Omental fat pad (tissue), 4 donors: ENCODE results near the gene ADAMTS4. TPM values are rescaled to one million over a fixed set of nuclear protein-coding genes. Genes with fewer than 3 reads are reported as not detected.

Experiments used
- ATAC-seq: fragments of 150-250 bp; one replicate; pipeline ENCODE4 v1.9.1; 2016; ENCODE audit warnings: mild to moderate bottlenecking, moderate library complexity; ENCODE audit not compliant: low FRiP score
- DNase-seq: peaks from one replicate; pipeline ENCODE4 v3.0.0-alpha.2; 2019; ENCODE audit warnings: low spot score
- total RNA-seq, 4 donors: library from RNA; depleted of rRNA; stranded (reverse); fragments of >200 nt; gene quantifications; one replicate each; pipeline ENCODE4 v1.1.0, GENCODE V29; 2016
- TF ChIP-seq, protein P1 (sequence below), 3 donors: fragments of 450-650 bp; IDR thresholded peaks; one replicate each; pipeline ENCODE4 v1.5.1; 2016 to 2017; ENCODE audit warnings: antibody characterized with exemption in 3 of 3, mild to moderate bottlenecking in 3 of 3, moderate library complexity in 2 of 3

The ADAMTS4 gene, protein sequence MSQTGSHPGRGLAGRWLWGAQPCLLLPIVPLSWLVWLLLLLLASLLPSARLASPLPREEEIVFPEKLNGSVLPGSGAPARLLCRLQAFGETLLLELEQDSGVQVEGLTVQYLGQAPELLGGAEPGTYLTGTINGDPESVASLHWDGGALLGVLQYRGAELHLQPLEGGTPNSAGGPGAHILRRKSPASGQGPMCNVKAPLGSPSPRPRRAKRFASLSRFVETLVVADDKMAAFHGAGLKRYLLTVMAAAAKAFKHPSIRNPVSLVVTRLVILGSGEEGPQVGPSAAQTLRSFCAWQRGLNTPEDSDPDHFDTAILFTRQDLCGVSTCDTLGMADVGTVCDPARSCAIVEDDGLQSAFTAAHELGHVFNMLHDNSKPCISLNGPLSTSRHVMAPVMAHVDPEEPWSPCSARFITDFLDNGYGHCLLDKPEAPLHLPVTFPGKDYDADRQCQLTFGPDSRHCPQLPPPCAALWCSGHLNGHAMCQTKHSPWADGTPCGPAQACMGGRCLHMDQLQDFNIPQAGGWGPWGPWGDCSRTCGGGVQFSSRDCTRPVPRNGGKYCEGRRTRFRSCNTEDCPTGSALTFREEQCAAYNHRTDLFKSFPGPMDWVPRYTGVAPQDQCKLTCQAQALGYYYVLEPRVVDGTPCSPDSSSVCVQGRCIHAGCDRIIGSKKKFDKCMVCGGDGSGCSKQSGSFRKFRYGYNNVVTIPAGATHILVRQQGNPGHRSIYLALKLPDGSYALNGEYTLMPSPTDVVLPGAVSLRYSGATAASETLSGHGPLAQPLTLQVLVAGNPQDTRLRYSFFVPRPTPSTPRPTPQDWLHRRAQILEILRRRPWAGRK
- total RNA-seq, result 100 to 1,000 TPM in 2 of 4 donors, 10 to 100 TPM in 2; 38.5 to 238 (median 121) TPM

DNA sequence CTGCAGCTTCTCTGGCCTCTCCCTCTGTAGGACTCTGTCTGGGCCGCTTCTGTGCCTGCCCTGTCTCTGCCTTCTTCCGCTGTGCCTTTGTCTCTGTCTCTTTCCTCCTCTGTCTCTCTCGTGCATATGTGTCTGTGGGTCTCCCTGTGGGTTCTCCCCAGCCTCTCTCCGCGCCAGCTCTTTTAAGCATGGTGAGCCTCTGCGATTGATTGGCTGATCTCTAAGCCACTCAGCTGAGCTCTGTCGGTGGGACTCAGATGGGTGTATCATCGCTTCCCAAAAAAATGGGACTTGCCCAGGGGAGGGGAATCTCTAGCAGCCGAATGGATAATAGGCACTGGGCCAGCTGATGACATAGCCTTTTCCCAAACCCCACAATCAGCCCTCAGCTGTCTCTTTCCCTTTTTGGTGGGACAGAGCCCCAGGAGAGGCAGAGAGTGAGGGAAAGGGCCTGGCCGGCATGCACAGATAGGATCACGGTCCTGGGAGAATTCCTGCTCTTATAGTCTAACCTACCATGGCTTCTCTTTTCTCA lies at the start of gene ADAMTS4:
TSS of gene ADAMTS4 (minus strand) at position 158 of the 535 bp plus-strand sequence. CDS start 427 bp downstream, outside the sequence.
- peak; percentile 46 for ATAC-seq
- DNase-seq, result peak; percentile 78
- TF ChIP-seq, protein P1, sequence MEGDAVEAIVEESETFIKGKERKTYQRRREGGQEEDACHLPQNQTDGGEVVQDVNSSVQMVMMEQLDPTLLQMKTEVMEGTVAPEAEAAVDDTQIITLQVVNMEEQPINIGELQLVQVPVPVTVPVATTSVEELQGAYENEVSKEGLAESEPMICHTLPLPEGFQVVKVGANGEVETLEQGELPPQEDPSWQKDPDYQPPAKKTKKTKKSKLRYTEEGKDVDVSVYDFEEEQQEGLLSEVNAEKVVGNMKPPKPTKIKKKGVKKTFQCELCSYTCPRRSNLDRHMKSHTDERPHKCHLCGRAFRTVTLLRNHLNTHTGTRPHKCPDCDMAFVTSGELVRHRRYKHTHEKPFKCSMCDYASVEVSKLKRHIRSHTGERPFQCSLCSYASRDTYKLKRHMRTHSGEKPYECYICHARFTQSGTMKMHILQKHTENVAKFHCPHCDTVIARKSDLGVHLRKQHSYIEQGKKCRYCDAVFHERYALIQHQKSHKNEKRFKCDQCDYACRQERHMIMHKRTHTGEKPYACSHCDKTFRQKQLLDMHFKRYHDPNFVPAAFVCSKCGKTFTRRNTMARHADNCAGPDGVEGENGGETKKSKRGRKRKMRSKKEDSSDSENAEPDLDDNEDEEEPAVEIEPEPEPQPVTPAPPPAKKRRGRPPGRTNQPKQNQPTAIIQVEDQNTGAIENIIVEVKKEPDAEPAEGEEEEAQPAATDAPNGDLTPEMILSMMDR (IDR thresholded peaks at IDR 0.05), result no peak

DNA sequence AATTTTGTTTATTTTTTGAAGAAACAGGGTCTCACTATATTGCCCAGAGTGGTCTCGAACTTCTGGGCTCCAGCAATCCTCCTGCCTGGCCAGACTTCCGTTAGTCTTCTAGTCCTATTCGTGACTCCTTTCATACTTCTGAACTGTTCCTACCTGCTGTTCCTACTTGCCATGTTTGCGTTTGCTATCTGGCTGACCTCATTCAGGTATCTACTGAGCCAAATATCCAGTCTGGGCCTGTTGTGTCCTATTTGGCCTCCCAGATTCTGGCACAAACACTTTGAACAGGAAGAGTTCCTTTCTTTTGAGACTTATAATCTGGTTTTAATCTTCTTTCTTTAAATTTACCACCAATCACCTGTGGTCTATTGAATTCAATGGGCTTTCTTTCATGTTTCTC lies 46.0 kb upstream of the ADAMTS4 start:
- TF ChIP-seq, protein P1 (IDR thresholded peaks at IDR 0.05), result no peak
- ATAC-seq (no peak), DNase-seq (no peak)

DNA sequence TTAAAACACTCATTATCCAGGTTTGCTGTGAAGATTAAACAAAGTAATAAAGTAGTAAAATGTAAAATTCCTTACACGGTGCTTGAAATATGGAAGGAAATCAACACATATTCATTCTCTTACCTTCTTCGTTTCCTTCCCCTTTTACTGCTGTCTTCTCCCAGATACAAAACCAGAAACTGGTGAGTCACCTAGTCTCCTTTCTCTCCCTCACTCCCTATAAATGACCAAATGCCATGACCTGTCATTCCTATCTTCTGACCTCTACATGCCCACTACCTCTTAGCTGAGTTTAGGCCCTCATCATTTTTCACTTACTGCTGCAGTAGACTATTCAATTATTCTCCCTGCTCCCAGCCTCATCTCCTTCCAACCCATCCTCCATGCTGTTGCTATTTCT lies 43.5 kb upstream of the ADAMTS4 start:
- ATAC-seq, result no peak
- no peak for DNase-seq
- TF ChIP-seq, protein P1 (IDR thresholded peaks at IDR 0.05), result no peak

GRCh38 chr1:161241682-161242081 lies 42.8 kb upstream of the ADAMTS4 start:
- no peak for ATAC-seq
- TF ChIP-seq, protein P1 (IDR thresholded peaks at IDR 0.05), result no peak

DNA sequence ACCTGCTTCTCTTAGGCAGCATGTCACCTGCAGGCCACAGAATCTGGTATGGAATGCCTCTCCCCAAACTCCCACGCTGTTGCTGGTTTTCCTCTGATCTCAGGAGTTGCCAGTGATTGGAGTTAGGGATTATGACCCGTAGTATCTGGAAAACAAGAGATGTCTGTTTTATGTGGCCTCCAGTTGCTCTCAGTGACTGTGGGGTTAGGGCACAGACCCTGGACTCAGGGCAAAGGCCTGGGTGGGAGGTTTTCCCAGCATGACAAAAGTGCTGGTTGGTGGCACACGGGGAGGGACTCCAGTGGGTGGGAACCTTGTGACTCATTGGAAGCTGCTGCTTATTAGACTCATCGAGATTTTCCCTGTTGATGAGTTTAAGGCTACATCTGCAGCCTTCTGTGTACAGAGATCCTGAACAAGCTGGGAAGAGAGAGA lies 39.2 kb upstream of the ADAMTS4 start, which contains the start of gene NR1I3:
TSS of gene NR1I3 (minus strand) at position 165 of the 435 bp plus-strand sequence. CDS start 1,638 bp downstream, outside the sequence.
- TF ChIP-seq, protein P1 (IDR thresholded peaks at IDR 0.05), result no peak
- DNase-seq (no peak), ATAC-seq (no peak)

More at GRCh38 chr1:161241682-161242081, 42.8 kb upstream of the ADAMTS4 start:
- no peak for DNase-seq

DNA sequence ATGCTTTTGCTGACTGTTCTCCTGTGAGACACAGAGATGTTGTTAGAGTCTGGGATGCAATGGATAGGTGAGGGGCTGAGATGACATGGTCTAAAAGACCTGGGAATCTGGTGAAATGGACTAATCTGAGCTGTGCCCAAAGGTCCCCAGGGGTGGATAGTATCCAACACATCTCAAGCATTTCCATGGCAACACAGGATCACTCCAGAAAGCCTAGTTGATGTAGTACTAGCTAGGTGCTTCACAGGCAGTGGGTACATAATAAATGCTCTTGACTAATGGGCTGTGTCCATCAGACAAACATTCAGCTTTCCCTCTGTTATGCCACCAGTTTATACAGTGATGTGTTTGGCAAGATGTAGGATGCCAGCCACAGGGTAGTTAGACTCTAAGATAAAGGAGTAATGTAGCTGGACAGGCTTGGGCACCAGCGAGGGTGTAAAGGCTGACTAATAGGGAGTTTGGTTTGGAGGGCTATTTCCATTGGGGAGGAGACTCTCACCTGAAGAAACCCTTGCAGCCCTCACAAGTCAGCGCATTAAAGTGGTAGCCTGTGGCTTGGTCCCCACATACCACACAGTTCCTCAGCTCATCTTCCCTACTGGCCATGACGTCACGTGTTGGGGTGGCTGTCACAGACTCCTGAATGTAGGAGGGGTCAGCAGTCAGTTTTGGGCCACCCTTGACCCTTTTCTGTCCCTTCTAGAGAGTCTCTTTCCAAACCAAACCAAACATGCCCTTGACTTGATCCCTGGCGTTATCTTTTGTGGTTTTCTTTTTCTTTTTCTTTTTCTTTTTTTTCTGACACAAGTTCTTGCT lies 37.3 kb upstream of the ADAMTS4 start:
- DNase-seq, result no peak
- TF ChIP-seq, protein P1 (IDR thresholded peaks at IDR 0.05), result no peak
- no peak for ATAC-seq
